GM18870 (cell line): ENCODE data around the gene CHST14.
A peak's percentile ranks its signal among the peaks of the same experiment; 100 is the strongest.
"Not testable (repeated sequence)": the region's sequence is repeated elsewhere in the genome, so short reads cannot be mapped to it uniquely, and the experiment has no call there.

Experiments
- ATAC-seq: cut with Tn5 transposase; IDR thresholded peaks from one replicate; pipeline ENCODE4 v1.9.1; 2021; ENCODE audit warnings: moderate library complexity; ENCODE audit not compliant: unreplicated experiment

Gene CHST14

GRCh38 chr15:40440743-40441564 lies 29.8 kb upstream of the CHST14 start, which contains the start of gene BAHD1:
Gene BAHD1 (plus strand): TSS chr15:40440953. CDS start chr15:40458465, 17,512 bp downstream.
- peak; percentile 66 for ATAC-seq

- no peak for ATAC-seq
Measured at GRCh38 chr15:40441565-40442531, 28.9 kb upstream of the CHST14 start.

- no peak for ATAC-seq
Measured at GRCh38 chr15:40443255-40443654, 27.5 kb upstream of the CHST14 start.

GRCh38 chr15:40443846-40444245 lies 26.9 kb upstream of the CHST14 start:
- no peak for ATAC-seq

GRCh38 chr15:40444736-40445135 lies 26.0 kb upstream of the CHST14 start:
- no peak for ATAC-seq

- ATAC-seq, result no peak
Measured at GRCh38 chr15:40445421-40445922, 25.3 kb upstream of the CHST14 start.

- ATAC-seq, result no peak
Measured at GRCh38 chr15:40446144-40446543, 24.6 kb upstream of the CHST14 start.

- ATAC-seq, result no peak
Measured at GRCh38 chr15:40448354-40448753, 22.4 kb upstream of the CHST14 start.

- ATAC-seq, result no peak
Measured at GRCh38 chr15:40449275-40449674, 21.5 kb upstream of the CHST14 start.

- ATAC-seq, result no peak
Measured at GRCh38 chr15:40450047-40450446, 20.7 kb upstream of the CHST14 start.

GRCh38 chr15:40451527-40452158 lies 19.1 kb upstream of the CHST14 start:
- ATAC-seq, result no peak

GRCh38 chr15:40452296-40453090 lies 18.3 kb upstream of the CHST14 start:
- peak; percentile 44 for ATAC-seq

- not testable (repeated sequence) for ATAC-seq
Measured at GRCh38 chr15:40453941-40454340, 16.8 kb upstream of the CHST14 start.

- no peak for ATAC-seq
Measured at GRCh38 chr15:40454904-40455391, 15.8 kb upstream of the CHST14 start.

GRCh38 chr15:40456299-40456712 lies 14.5 kb upstream of the CHST14 start:
- no peak for ATAC-seq

- ATAC-seq, result no peak
Measured at GRCh38 chr15:40456738-40457137, 14.0 kb upstream of the CHST14 start.

- no peak for ATAC-seq
Measured at GRCh38 chr15:40458495-40459371, 12.1 kb upstream of the CHST14 start.

- no peak for ATAC-seq
Measured at GRCh38 chr15:40459391-40460015, 11.3 kb upstream of the CHST14 start.

GRCh38 chr15:40460404-40460803 lies 10.4 kb upstream of the CHST14 start:
- ATAC-seq, result no peak
